Neutrophil (primary cell): Measurements from ENCODE around the gene NBL1.

ENCODE experiments used
- H3K27ac ChIP-seq: fragments of 200-600 bp; sonication (generic); 2 replicates; pipeline ENCODE4 v1.5.1; 2016; ENCODE audit warnings: mild to moderate bottlenecking, moderate library complexity
- H3K27me3 ChIP-seq: fragments of 200-600 bp; sonication (generic); 2 replicates; pipeline ENCODE4 v1.6.0; 2016; ENCODE audit warnings: mild to moderate bottlenecking
- H3K36me3 ChIP-seq: fragments of 200-600 bp; sonication (generic); 2 replicates; pipeline ENCODE4 v1.5.1; 2017
- H3K4me1 ChIP-seq, 2 experiments: fragments of 200-600 bp in 1 of 2; sonication (generic) in 1 of 2; 1 replicate in 1 of 2; 2 replicates in 1 of 2; pipeline versions ENCODE4 v1.5.1 to v1.6.1; 2013 to 2016; ENCODE audit warnings: low read depth in 1 of 2, low read length in 1 of 2, mild to moderate bottlenecking in 1 of 2, moderate library complexity in 1 of 2; ENCODE audit not compliant: control insufficient read depth in 1 of 2, insufficient read depth in 1 of 2
- H3K4me3 ChIP-seq, 2 experiments: fragments of 200-600 bp in 1 of 2; sonication (generic) in 1 of 2; 1 replicate in 1 of 2; 2 replicates in 1 of 2; pipeline ENCODE4 v1.5.1; 2013 to 2016; ENCODE audit warnings: low read depth in 1 of 2, low read length in 1 of 2, mild to moderate bottlenecking in 1 of 2, moderate library complexity in 1 of 2
- H3K9me3 ChIP-seq: fragments of 200-600 bp; sonication (generic); 2 replicates; pipeline ENCODE4 v1.5.1; 2016
- CTCF ChIP-seq: fragments of 200-600 bp; sonication (generic); IDR thresholded peaks from 2 replicates; pipeline ENCODE4 v1.5.1; 2016; ENCODE audit warnings: antibody characterized with exemption

Gene NBL1

GRCh38 chr1:19690342-19690741, 46.2 kb downstream of the NBL1 start:
- Histone ChIP-seq H3K4me3 (no peak overlapping the region), H3K27me3 (no peaks in the 10 kb centered on the region), H3K27ac (no peak overlapping the region), H3K4me1 (no peaks in the 10 kb centered on the region), H3K36me3 (peaks cover 12% of the 10 kb centered on the region), H3K9me3 (no peaks in the 10 kb centered on the region)
- no peak for TF ChIP-seq CTCF

GRCh38 chr1:19694298-19694697, 50.2 kb downstream of the NBL1 start:
- Histone ChIP-seq H3K27ac (no peak overlapping the region), H3K27me3 (no peaks in the 10 kb centered on the region), H3K4me1 (no peaks in the 10 kb centered on the region), H3K9me3 (no peaks in the 10 kb centered on the region), H3K4me3 (no peak overlapping the region), H3K36me3 (peaks cover 8% of the 10 kb centered on the region)
- no peak for TF ChIP-seq CTCF

GRCh38 chr1:19695772-19696171, 51.7 kb downstream of the NBL1 start:
- no peaks in the 10 kb centered on the region for H3K9me3 ChIP-seq
- H3K27me3 ChIP-seq = no peaks in the 10 kb centered on the region
- no peak overlapping the region for H3K27ac ChIP-seq
- H3K4me3 ChIP-seq = no peak overlapping the region
- H3K4me1 ChIP-seq = no peaks in the 10 kb centered on the region
- peaks cover 12% of the 10 kb centered on the region for H3K36me3 ChIP-seq
- no peak for TF ChIP-seq CTCF

GRCh38 chr1:19696820-19697219, 52.7 kb downstream of the NBL1 start:
- no peaks in the 10 kb centered on the region for H3K4me1 ChIP-seq
- H3K4me3 ChIP-seq = no peak overlapping the region
- no peak for TF ChIP-seq CTCF
- H3K9me3 ChIP-seq = no peaks in the 10 kb centered on the region
- H3K27ac ChIP-seq = no peak overlapping the region
- peaks cover 14% of the 10 kb centered on the region for H3K36me3 ChIP-seq
- no peaks in the 10 kb centered on the region for H3K27me3 ChIP-seq

GRCh38 chr1:19698181-19698580, 54.1 kb downstream of the NBL1 start:
- Histone ChIP-seq H3K27me3 (no peaks in the 10 kb centered on the region), H3K4me1 (no peaks in the 10 kb centered on the region), H3K9me3 (no peaks in the 10 kb centered on the region), H3K27ac (no peak overlapping the region), H3K4me3 (no peak overlapping the region), H3K36me3 (peaks cover 14% of the 10 kb centered on the region)
- no peak for TF ChIP-seq CTCF
